IMR-90 (cell line): ENCODE measurements around the gene SLC12A7. TPM values are rescaled to one million over a fixed set of nuclear protein-coding genes. Genes with fewer than 3 reads are reported as not detected.

ENCODE experiments used
- ATAC-seq: fragments of 200-7000 bp; cut with Tn5 transposase; 2 replicates; pipeline ENCODE4 v1.9.1; 2020; ENCODE audit warnings: low read depth, mild to moderate bottlenecking, moderate library complexity
- BruUV-seq: library from RNA; stranded (reverse); fragments of 400-500 nt; replicated peaks from 2 replicates; lab custom pipeline; 2021; lab: Mats Ljungman, UMichigan
- CTCF ChIA-PET: fragments of 300-600 bp; formaldehyde crosslinking; extraction: SDS; loops from one replicate; lab custom pipeline; 2021; ENCODE audit warnings: antibody characterized with exemption; lab: Yijun Ruan, JAX
- POLR2A ChIA-PET: fragments of 300-600 bp; sonication (Branson Sonifier 250); formaldehyde crosslinking; loops from one replicate; lab custom pipeline; 2022; ENCODE audit warnings: antibody characterized with exemption; ENCODE audit not compliant: unreplicated experiment; lab: Charles Lee
- DNase-seq: peaks from one replicate; pipeline ENCODE4 v3.0.0; 2013
- H2AFZ ChIP-seq: replicated peaks from 2 replicates; pipeline ENCODE3; 2013; ENCODE audit warnings: low read length, mild to moderate bottlenecking; ENCODE audit not compliant: poor library complexity
- H2AK5ac ChIP-seq: 2 replicates; pipeline ENCODE4 v1.6.1; 2013; ENCODE audit warnings: low read depth, low read length, inconsistent platforms
- H2AK9ac ChIP-seq: replicated peaks from 2 replicates; pipeline ENCODE3; 2013; ENCODE audit warnings: mild to moderate bottlenecking, low read depth, low read length, moderate library complexity; ENCODE audit not compliant: poor library complexity
- H2BK120ac ChIP-seq: 2 replicates; pipeline ENCODE4 v1.6.1; 2013; ENCODE audit warnings: low read depth, low read length, inconsistent platforms
- H2BK15ac ChIP-seq: 3 replicates; pipeline ENCODE4 v1.6.1; 2013; ENCODE audit warnings: low read depth, low read length, inconsistent platforms
- H2BK20ac ChIP-seq: 2 replicates; pipeline ENCODE4 v1.6.1; 2013; ENCODE audit warnings: low read depth, mild to moderate bottlenecking, inconsistent platforms, low read length, moderate library complexity
- H2BK5ac ChIP-seq: 2 replicates; pipeline ENCODE4 v1.6.1; 2013; ENCODE audit warnings: mild to moderate bottlenecking, low read depth, low read length, inconsistent platforms; ENCODE audit not compliant: poor library complexity, severe bottlenecking
- H3K14ac ChIP-seq: replicated peaks from 2 replicates; pipeline ENCODE4 v1.6.1; 2013; ENCODE audit warnings: low read depth, low read length, inconsistent platforms
- H3K18ac ChIP-seq: 2 replicates; pipeline ENCODE4 v1.6.1; 2013; ENCODE audit warnings: low read depth, low read length, control low read depth
- H3K23ac ChIP-seq: 2 replicates; pipeline ENCODE4 v1.6.1; 2013; ENCODE audit warnings: low read depth, low read length, inconsistent platforms
- H3K27ac ChIP-seq: 2 replicates; pipeline ENCODE4 v1.5.1; 2013; ENCODE audit warnings: mild to moderate bottlenecking, control low read depth, low read length; ENCODE audit not compliant: insufficient read depth
- H3K27me3 ChIP-seq: 2 replicates; pipeline ENCODE4 v1.6.1; 2013; ENCODE audit warnings: low read length; ENCODE audit not compliant: control insufficient read depth, insufficient read depth
- H3K36me3 ChIP-seq: 2 replicates; pipeline ENCODE4 v1.6.1; 2013; ENCODE audit warnings: low read length, mixed read lengths; ENCODE audit not compliant: control insufficient read depth, insufficient read depth
- H3K4ac ChIP-seq: 2 replicates; pipeline ENCODE4 v1.6.1; 2013; ENCODE audit warnings: low read depth, low read length, inconsistent platforms
- H3K4me1 ChIP-seq: 2 replicates; pipeline ENCODE4 v1.6.1; 2013; ENCODE audit warnings: low read length, mixed read lengths; ENCODE audit not compliant: control insufficient read depth, insufficient read depth
- H3K4me2 ChIP-seq: 2 replicates; pipeline ENCODE4 v1.6.1; 2013; ENCODE audit warnings: low read depth, mild to moderate bottlenecking, control low read depth, low read length, moderate library complexity
- H3K4me3 ChIP-seq: 2 replicates; pipeline ENCODE4 v1.5.1; 2013; ENCODE audit warnings: low read depth, mild to moderate bottlenecking, control low read depth, low read length, moderate library complexity; ENCODE audit not compliant: insufficient read depth
- H3K56ac ChIP-seq: 2 replicates; pipeline ENCODE4 v1.6.1; 2013; ENCODE audit warnings: low read length, inconsistent platforms; ENCODE audit not compliant: insufficient read depth; ENCODE audit errors: extremely low read depth
- H3K79me1 ChIP-seq, 2 experiments: 2 replicates each; pipeline ENCODE4 v1.6.1; 2013; ENCODE audit warnings: low read length in 2 of 2, inconsistent platforms in 1 of 2, low read depth in 1 of 2
- H3K9ac ChIP-seq: 2 replicates; pipeline ENCODE4 v1.6.1; 2013; ENCODE audit warnings: low read depth, low read length, control low read depth
- H3K9me1 ChIP-seq: 2 replicates; pipeline ENCODE4 v1.6.1; 2013; ENCODE audit warnings: low read length, inconsistent platforms; ENCODE audit not compliant: insufficient read depth
- H3K9me3 ChIP-seq: 2 replicates; pipeline ENCODE4 v1.6.1; 2013; ENCODE audit warnings: low read length; ENCODE audit not compliant: control insufficient read depth, insufficient read depth
- H4K20me1 ChIP-seq: 2 replicates; pipeline ENCODE4 v1.6.1; 2013; ENCODE audit warnings: low read length, inconsistent platforms; ENCODE audit not compliant: insufficient read depth
- H4K5ac ChIP-seq: 2 replicates; pipeline ENCODE4 v1.6.1; 2013; ENCODE audit warnings: mild to moderate bottlenecking, low read depth, low read length, control low read depth
- H4K8ac ChIP-seq, 2 experiments: 2 replicates each; pipeline ENCODE4 v1.6.1; 2013; ENCODE audit warnings: low read depth in 2 of 2, low read length in 2 of 2, control low read depth in 1 of 2, inconsistent platforms in 1 of 2
- H4K91ac ChIP-seq: 2 replicates; pipeline ENCODE4 v1.6.1; 2013; ENCODE audit warnings: low read depth, low read length, inconsistent platforms; ENCODE audit not compliant: insufficient read depth
- BHLHE40 ChIP-seq: fragments of 150-350 bp; IDR thresholded peaks from 2 replicates; pipeline ENCODE4 v1.6.1; 2016; ENCODE audit warnings: mild to moderate bottlenecking, low read depth, low read length
- CHD1 ChIP-seq: IDR thresholded peaks from 2 replicates; pipeline ENCODE4 v1.6.1; 2012; ENCODE audit warnings: low read depth, low read length, improper control_type of control experiment
- CTCF ChIP-seq: conservative IDR thresholded peaks from 2 replicates; pipeline ENCODE4 v1.5.1; 2012; ENCODE audit warnings: mild to moderate bottlenecking, low read depth, low read length, improper control_type of control experiment
- ELK1 ChIP-seq: fragments of 150-350 bp; IDR thresholded peaks from 2 replicates; pipeline ENCODE4 v1.6.1; 2016; ENCODE audit warnings: low read depth, mild to moderate bottlenecking, low read length, moderate library complexity, borderline replicate concordance
- FOS ChIP-seq: fragments of 150-350 bp; IDR thresholded peaks from 2 replicates; pipeline ENCODE4 v1.6.1; 2016; ENCODE audit warnings: low read depth, low read length
- MAZ ChIP-seq: IDR thresholded peaks from 2 replicates; pipeline ENCODE4 v1.6.1; 2012; ENCODE audit warnings: low read depth, mild to moderate bottlenecking, low read length, improper control_type of control experiment, moderate library complexity, borderline replicate concordance
- MXI1 ChIP-seq: IDR thresholded peaks from 2 replicates; pipeline ENCODE4 v1.6.1; 2012; ENCODE audit warnings: low read depth, mild to moderate bottlenecking, low read length, moderate library complexity, borderline replicate concordance
- NFE2L2 ChIP-seq: fragments of 150-350 bp; IDR thresholded peaks from 2 replicates; pipeline ENCODE4 v1.6.1; 2016; ENCODE audit warnings: low read depth, mild to moderate bottlenecking, low read length
- POLR2A ChIP-seq: IDR thresholded peaks from 2 replicates; pipeline ENCODE4 v1.6.1; 2012; ENCODE audit warnings: mild to moderate bottlenecking, low read depth, low read length
- RAD21 ChIP-seq: IDR thresholded peaks from 2 replicates; pipeline ENCODE4 v1.6.1; 2012; ENCODE audit warnings: low read length, improper control_type of control experiment
- RCOR1 ChIP-seq: IDR thresholded peaks from 2 replicates; pipeline ENCODE4 v1.6.1; 2012; ENCODE audit warnings: mild to moderate bottlenecking, low read length, improper control_type of control experiment; ENCODE audit not compliant: insufficient replicate concordance
- RFX5 ChIP-seq: IDR thresholded peaks from 2 replicates; pipeline ENCODE4 v1.8.0; 2012; ENCODE audit warnings: low read depth, mild to moderate bottlenecking, low read length, moderate library complexity
- SMC3 ChIP-seq: fragments of 150-350 bp; IDR thresholded peaks from 2 replicates; pipeline ENCODE4 v1.6.1; 2016; ENCODE audit warnings: low read depth, mild to moderate bottlenecking, antibody characterized with exemption, low read length, moderate library complexity
- WGBS, 2 experiments: methylation state at CpG; one replicate each; pipeline versions ENCODE4 v1.1.5 to v1.1.7; 2013; ENCODE audit warnings: missing lambda C conversion rate in 2 of 2; ENCODE audit not compliant: insufficient read length in 1 of 2; ENCODE audit errors: extremely low coverage in 2 of 2; 5-methylcytosine and 5-hydroxymethylcytosine counted together
- dilution Hi-C: fragments of 300-500 bp; cut with HindIII; formaldehyde crosslinking; loops from one replicate; pipeline ENCODE4 v1.14.3; 2018; ENCODE audit warnings: low sequenced_read_pairs; ENCODE audit not compliant: unreplicated experiment
- in situ Hi-C: fragments of 300-500 bp; cut with MboI; formaldehyde crosslinking; loops from 3 replicates; pipeline ENCODE4 v1.14.3; 2019; ENCODE audit warnings: low sequenced_read_pairs, inconsistent platforms, mixed read lengths
- intact Hi-C: fragments of 100-400 bp; cut with micrococcal nuclease; formaldehyde crosslinking; loops from 2 replicates; pipeline ENCODE4 v1.10.0; 2022
- polyA plus RNA-seq, 3 experiments: library from polyadenylated mRNA; depleted of rRNA; stranded (reverse); fragments of >200 nt; gene quantifications; 2 replicates each; pipeline ENCODE4 v1.2.3, GENCODE V29; 2012; ENCODE audit warnings: low replicate concordance in 1 of 3
- total RNA-seq: library from RNA; depleted of rRNA; stranded (reverse); fragments of >200 nt; gene quantifications from 2 replicates; pipeline ENCODE4 v1.2.3, GENCODE V29; 2012
- TF ChIP-seq, protein P1 (sequence below): fragments of 150-350 bp; IDR thresholded peaks from 2 replicates; pipeline ENCODE4 v1.6.1; 2017; ENCODE audit warnings: mild to moderate bottlenecking, antibody characterized with exemption, low read length, low read depth

Gene SLC12A7
- total and polyA plus RNA-seq, 2 of the 4 experiments (the other 2 are of a cell fraction), result 3.0 to 6.1 TPM

DNA sequence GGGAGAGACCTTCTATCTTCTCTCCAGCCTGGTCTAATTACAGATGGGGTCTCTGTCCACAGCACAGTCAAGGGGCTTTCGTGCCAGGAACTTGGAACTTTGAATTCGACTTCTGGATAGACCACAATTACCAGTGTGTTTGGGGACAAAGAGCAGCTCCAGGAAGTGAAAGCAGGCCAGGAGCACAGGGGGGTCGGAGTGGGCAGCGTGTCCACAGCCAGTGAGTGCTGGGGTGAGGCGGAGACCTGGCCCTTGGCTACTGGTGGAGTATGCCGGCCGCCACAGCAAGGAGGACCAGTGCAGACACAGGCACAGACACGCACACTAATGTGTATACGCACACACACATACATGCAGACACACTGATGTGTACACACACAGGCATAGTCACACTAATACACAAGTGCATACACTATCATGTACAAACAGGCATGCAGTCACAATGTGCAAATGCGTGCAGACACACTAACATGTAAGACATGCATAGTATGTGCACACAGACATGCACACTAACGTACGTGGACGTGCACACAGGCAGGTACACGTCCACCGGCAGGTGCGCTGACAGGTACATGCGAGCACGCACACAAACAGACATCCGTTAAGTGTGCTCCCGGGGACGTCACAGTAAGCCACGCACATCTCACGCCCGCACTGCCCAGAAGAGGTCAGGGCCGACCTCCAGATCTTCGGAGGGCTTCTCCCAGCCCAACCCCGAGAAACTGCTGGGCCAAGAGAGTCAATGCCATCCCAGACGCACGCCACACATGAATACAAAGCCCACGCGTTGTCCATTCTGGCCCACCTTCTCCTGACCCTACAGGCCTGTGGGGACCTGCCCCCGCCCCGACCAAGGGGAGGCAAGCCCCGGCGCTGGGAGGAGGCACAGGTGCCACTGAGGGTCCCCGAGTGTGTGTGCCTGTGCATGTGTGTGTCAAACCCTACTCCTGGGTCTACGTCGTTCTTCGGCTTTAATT lies 56.8 kb downstream of the SLC12A7 start:
- Histone ChIP-seq H2BK15ac (no peak overlapping the region), H3K4me1 (no peaks in the 10 kb centered on the region), H2BK120ac (no peak overlapping the region), H3K23ac (no peak overlapping the region), H3K4me3 (no peak overlapping the region), H3K4ac (no peak overlapping the region), H3K27me3 (no peaks in the 10 kb centered on the region), H3K18ac (no peak overlapping the region), H3K4me2 (no peak overlapping the region), H3K9ac (no peak overlapping the region), H3K14ac (no peak overlapping the region), H2BK20ac (no peak overlapping the region), H2AK5ac (no peak overlapping the region), H4K8ac (no peak overlapping the region), H3K56ac (no peak overlapping the region), H3K9me3 (no peaks in the 10 kb centered on the region), H3K9me1 (no peaks in the 10 kb centered on the region), H3K79me1 (no peaks in the 10 kb centered on the region), H3K36me3 (peaks cover 20% of the 10 kb centered on the region), H2BK5ac (no peak overlapping the region), H2AFZ (no peak overlapping the region), H3K27ac (no peak overlapping the region), H4K91ac (no peak overlapping the region), H4K5ac (no peak overlapping the region), H2AK9ac (no peak overlapping the region), H4K20me1 (no peaks in the 10 kb centered on the region)
- intact Hi-C loops, result no loop called here
- no TSS peak for BruUV-seq
- dilution Hi-C loops, result no loop called here
- in situ Hi-C loops, result no loop called here
- no peak for ATAC-seq
- DNase-seq, result no peak
- WGBS, 2 experiments, result 94% methylated on average over 20 of the region's 39 CpGs; no CpG with 5 or more reads in 1 of the 2 experiments
- CTCF ChIA-PET, result no interaction called here
- POLR2A ChIA-PET, result no interaction called here
- TF ChIP-seq CHD1, result no peak
- TF ChIP-seq MXI1, result no peak
- no peak for TF ChIP-seq MAZ
- TF ChIP-seq NFE2L2, result no peak
- TF ChIP-seq FOS, result no peak
- TF ChIP-seq RCOR1, result no peak
- TF ChIP-seq, protein P1, sequence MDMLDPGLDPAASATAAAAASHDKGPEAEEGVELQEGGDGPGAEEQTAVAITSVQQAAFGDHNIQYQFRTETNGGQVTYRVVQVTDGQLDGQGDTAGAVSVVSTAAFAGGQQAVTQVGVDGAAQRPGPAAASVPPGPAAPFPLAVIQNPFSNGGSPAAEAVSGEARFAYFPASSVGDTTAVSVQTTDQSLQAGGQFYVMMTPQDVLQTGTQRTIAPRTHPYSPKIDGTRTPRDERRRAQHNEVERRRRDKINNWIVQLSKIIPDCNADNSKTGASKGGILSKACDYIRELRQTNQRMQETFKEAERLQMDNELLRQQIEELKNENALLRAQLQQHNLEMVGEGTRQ, result no peak
- no peak for TF ChIP-seq ELK1
- TF ChIP-seq RAD21, result no peak
- TF ChIP-seq BHLHE40, result no peak
- no peak for TF ChIP-seq RFX5
- TF ChIP-seq SMC3, result no peak
- TF ChIP-seq POLR2A, result no peak
- no peak for TF ChIP-seq CTCF
